COLO668 (cell line): ENCODE results near the gene PDZD2.
"Not testable (repeated sequence)": the region's sequence is repeated elsewhere in the genome, so short reads cannot be mapped to it uniquely, and the experiment has no call there.

Experiments used
- DNase-seq: peaks from one replicate; lab custom pipeline; 2025; ENCODE audit not compliant: unreplicated experiment; lab: John Stamatoyannopoulos, UW

Gene PDZD2

DNA sequence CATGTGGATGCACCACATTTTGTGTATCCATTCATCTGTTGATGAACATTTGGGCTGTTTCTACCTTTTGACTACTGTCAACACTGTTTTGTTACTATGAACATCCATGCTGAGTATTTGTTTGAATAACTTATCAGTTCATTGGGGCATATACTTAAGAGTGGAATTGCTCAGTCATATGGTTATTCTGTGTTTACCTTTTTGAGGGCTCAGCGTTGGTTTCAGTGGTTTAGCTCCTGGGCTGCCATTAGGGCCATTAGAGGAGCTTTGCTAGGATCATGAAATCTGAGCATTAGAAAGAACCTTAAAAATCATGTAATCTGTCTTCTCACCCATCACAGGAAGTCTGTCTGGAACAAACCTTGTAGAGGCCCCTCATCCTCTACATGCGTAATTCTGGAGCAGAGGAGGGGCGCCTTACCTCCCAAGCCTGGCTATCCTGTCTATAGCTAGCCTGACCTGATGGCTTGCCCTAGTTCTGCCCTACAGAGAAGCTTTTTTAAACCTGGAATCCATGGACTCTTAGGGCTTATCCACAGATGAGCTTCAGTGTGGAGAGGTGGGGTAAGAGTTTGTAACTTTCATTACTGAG, 92.9 kb downstream of the PDZD2 start:
- no peak for DNase-seq

DNA sequence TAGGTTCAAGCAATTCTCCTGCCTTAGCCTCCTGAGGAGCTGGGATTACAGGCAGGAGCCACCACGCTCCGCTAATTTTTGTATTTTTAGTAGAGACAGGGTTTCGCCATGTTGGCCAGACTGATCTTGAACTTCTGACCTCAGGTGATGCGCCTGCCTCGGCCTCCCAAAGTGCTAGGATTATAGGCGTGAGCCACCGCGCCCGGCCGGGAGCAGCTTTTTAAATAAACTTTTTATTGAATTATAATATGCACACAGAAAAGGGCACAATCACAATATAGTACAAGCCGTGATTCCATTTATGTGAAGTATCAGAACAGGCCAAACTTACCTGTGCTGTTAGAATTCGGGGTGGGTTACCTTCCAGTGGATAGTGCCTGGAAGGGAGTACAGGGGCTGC, 93.9 kb downstream of the PDZD2 start:
- DNase-seq = not testable (repeated sequence)

DNA sequence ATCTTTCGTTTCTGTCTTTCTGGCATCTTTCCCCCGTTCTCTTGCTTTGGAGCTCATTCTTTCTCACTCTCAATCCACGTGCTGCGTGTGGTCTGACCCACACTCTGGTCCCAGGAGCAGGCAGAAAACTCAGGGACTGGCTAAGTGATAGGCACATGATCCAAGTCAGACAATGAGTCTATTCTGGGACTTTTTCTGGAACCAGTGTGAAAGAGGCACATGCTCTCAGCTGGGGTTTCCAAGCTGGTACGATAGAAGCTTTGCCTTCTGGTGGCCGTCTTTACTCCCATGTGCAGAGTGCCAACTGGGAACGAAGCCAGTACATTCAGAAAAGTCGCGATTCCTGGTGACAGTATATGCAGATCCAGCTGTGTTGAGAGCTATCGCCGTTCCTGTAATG, 94.4 kb downstream of the PDZD2 start:
- DNase-seq = no peak

DNA sequence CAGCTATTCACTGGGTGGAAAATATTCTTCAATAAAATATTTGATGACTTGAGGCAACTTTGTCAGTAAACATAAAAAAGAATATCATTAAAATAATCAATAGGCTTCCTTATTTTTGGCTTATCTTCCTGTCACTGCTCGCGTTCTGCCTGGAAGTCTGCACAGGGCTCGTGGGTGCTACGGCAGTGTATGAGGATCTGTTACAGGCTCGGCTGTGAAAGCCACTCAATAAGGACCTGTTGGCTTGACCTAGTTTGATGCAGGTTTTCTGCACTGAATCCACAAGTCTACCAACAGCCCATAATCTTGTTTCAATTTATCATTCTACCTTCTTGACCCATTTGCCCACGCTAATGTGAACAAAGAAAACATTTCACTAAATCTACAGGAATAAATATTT, 97.2 kb downstream of the PDZD2 start:
- no peak for DNase-seq

DNA sequence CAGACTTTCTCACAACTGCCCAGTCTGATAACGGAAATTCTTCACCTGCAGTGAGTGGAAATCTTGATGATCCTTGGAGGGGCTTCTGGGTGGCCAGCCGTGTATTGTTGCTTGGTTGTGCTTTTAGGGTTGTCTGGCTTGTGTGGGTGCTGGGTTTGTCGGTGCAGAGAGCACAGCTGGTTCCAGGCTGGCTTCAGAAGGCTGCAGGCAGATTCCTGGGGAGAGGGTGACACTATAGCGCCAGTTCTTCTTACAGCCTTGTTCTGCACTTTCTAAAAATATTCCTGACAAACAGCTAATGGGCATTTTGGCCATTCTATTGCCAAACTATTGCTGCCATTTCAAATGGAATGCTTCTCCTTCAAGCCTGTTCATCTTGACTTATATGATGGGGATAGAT, 99.3 kb downstream of the PDZD2 start:
- DNase-seq = no peak

DNA sequence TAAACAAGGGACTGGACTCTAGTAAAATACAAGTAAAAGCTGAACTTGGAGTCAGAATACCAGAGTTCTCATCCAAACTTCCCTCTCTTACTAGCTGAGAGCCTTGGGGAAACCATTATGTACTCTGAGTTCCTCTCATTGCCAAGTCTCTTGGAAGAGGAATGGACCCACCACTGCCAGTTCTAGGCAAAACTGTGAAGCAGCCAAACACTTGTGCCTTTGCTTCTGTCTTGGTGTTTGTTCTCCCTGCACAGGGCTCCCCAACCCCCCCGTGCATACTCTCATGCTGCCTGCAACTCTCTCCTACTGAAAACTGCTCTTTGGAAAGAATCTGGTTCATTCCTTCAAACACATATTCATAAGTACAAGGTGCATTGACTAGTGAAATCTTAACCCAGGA, 102.6 kb downstream of the PDZD2 start:
- no peak for DNase-seq

DNA sequence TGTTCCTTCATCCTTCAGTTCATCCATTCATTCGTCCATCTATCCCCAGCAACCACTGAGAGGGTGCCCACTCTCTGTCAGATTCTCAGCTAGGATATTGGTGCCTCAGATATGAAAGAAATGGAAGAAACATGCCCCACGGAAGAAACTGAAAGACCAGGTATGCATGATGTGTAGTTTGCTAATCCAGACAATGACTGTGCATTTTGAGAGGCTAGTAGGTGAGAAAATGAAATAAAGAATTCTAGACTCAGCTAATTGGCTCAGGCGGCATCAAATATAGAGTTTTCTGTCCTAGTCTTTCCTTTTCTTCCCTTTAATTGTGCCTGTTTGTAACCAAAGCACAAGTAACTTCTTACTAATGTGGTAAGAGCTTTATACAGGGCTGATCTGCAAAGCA, 104.7 kb downstream of the PDZD2 start:
- no peak for DNase-seq

DNA sequence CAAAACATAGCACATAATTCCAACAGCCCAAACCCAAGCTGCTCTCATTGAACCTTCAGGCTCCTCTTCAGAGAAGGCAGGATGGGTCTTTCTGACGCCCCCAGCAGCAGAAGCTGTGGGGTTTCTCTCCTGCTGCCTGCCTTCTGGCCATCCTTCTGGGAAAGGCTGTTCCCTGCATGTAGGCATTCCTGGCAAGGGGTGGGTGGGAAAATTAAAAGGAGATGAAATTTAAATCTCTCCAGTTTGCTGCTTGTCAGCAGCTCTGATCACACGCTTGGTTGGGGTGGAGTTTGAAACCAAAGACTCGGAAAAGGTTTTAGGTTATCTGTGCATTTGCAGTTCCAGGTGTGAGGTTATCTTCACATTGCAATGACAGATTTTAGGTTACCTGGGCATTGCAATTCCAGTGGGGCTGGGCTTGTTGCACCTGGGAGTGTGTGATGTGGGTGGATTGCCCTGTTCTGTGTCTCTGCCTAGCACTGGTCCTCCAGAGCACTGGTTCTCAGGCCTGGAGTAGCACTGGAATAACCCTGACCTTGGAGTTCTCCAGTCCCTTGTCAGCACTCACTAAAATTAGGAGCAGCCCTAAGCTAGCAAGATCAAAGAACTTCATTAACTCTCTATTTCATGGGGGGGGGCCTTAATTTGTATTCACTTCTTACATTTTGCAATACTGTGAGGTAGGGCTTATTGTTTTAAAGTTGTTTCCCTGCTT, 109.7 kb downstream of the PDZD2 start:
- DNase-seq = no peak

DNA sequence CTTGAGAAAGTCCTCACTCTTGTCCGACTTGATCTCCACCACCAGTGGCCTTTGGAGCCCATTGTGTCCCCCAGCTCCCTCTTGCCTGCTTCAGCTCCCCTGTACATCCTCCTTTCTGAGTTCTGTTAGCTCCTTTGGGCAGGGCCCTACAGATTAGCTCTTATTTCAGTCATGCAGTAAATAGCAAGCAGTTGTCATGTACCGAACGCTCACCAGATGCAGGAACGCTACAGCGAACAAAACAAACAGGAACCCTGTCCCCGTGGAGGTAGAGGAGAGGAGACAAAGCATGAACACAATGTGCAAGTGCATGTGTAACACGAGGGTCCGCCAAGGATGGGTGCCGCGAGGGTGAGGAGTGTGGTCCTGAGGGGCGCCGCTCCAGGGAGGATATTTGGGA, 111.3 kb downstream of the PDZD2 start:
- no peak for DNase-seq

DNA sequence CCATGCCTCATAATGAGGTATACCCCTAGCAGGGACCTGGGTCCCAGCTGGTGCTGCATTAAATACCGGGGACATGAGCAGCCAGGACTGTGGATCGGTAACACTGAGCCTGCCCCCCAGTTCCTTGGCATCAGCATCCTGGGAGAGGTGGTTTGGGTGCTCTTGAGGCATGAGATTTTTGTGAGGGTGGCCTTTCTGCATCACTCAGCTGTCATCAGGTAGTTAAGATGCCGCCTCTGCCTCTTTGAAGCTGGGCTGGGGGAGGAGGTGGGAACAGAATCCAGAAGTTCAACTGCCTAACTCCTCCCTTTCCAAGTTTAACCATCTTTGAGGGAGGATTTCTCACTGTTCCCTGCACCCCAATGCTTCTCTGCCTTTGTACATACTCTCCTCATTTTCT, 112.7 kb downstream of the PDZD2 start:
- DNase-seq = no peak

DNA sequence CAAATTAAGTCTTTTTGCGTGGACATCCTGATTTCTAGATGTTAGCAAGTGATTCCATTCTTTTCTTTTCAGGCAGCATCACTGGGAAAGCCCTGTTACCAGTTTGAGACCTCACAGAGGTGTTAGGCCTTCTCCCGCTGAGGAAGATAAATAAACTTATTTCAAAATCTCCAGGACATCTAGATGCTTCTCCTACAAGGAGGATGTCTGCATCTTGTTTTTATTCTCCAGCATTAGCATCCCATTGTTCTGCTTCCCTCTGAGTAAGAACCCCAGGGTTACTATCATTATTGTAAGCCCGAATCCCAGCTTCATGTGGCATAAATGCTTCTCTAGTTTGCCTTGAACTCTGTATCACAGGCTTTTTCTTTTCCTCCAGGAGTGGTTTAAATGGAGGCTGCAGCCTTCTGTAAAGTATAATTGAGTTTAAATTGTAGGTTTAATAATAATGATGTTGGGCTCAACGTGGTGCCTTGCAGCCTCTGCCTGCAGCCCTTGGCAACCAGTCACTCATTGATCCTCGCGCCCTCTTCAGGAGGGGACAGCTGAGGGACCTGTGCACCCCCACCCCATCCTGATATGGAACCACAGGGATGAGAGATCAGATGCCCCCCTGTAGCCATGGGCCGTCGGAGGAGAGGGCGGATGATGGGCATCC, 114.9 kb downstream of the PDZD2 start:
- DNase-seq = no peak

DNA sequence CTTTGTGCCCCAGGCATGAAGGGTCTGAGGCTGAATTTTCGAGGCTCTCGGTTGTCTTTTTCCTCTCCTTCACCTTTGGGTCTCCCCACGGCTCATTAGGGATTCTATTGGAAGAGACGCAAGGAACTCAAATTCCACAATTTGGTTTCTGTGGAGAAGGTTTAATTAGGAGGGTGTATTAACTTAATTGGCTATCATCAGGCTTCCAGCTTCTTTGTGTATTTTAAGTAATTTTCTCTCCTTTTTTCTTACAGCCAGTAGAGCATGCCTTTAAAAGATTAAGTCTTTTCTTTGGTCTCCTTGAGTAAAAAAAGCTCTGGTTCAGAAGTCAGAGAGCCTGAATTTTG, 115.4 kb downstream of the PDZD2 start:
- no peak for DNase-seq

DNA sequence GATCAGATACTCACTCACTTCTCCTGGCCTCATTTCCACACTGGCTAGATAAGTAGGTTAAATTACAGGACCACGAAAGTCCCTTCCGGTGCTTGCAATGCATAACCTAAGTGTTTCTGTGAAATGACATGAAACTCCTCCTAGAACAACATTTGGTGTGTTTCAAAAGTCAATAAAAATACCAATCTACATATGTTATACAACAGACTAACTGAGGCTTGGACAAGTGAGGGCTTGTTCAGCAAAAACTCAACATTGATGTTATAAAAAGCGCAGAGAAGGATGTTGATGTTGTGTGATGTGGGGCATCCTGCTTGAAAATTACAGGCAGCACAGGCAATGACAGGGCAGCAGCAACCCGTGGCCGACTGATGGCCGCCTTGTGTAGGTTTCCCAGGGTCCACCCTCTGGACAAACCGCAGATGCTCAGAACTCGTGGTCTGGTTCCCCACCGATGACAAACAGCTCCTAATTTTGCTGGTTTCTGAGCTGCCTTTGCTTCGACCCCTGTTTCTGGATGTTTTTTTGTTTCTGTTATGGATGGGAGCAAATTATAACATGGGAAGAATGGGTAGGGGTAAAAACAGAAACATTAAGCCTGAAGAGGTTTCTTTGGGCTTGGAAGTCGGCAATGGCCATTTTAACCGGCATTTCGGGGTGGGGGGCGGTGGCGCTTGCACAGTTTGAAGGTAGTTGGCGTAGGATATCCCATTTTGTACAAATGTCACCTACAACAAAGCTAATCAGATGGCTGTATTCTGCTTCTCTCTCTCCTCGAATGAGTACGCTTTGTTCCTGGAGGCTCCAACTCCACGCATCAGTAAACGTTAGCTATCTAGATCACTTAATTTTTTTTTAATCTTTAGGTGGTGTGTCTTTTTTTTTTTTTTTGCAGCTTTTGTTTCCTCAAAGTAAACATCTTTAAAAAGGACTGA, 116.1 kb downstream of the PDZD2 start:
- no peak for DNase-seq

DNA sequence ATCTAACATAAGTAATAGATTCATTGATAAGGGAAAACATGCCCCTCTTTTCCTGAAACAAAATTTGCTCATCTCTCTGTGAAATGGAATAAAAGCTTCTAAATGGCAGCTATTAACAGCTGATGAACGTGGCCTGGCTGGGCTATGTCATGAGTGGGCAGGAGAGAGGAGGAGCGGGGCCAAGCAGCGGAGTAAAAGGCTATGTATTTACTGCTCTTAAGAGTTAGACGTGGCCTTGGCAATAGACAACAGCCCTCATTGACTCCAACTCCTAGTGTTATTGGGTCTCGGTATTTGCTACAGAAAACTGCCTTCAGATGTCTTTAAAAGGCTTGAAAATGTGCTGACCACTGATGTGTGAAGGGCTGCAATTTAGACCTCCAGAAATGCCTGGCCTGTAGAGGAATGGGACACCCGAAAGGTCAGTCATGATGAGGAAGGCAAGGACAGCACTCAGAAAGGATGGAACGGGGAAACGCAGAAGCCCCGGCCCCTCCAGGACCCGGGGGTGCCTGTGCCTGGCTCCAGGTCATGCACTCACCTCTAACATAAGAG, 116.8 kb downstream of the PDZD2 start:
- DNase-seq = no peak

DNA sequence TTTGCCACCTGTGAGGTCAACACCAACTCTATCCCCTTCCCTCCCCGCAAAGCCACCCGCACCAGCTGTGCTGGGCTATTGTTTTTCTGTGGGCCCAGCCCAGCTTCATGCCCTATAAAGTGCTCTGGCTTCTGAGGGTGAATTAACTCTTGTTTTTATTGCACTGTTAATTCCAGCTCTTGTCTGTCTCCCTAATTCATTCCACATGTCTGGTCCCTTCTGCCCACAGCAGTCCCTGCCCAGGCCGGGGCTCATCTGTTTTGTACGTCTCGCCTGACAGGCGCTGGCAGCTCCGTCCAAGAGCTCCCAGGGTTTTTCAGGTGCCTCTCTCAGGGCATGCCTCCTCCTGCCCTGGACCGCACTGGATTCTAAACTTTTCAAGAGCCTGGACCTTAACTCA, 118.9 kb downstream of the PDZD2 start:
- DNase-seq = no peak

DNA sequence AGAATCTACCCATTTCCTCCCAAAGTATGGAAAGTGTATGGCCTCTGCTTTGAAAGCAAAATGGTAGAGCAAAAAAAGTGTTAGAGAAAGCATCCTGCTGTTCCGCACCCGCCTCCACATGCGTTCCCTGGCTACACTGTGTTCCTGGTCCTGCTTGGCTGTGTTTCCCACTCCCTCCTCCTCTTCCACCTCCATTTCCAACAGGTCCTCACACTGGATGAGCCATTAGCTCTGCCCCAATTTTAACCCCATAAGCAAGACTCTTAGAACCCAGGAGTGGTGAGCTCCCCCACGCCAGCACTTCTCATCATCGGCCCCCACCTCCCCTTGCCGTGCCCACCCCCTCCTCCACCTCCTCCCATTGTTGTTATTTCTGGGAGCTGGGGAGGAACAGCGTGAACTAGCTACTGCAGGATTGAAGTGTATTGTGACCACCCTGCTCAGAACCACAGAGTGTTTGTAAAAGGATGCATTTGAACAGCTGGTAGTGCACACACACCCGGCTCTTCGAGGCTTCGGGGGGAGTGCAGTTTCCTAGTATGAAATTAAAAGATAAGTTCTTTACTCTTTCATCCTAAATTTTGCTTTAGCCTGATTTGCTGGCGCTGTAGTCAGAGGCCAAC, 120.0 kb downstream of the PDZD2 start:
- DNase-seq = no peak

DNA sequence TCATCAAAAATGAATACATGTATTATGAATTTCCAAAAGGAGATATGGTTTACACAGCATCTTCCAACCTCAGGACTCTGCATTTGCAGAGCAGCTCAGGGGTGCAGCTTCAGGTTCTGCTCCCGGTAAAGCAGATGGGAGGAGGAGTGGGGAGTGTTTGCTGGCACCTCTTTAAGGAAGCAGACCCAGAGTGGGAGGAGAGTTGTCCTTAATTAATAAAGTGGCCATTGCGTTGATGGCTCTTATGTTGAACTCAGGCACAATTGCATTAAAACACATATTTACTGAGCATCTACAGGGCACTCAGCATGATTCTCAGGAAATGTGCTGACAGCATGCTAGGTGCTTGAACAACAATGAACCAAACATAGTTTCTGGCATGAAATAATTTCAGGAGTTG, 121.0 kb downstream of the PDZD2 start:
- no peak for DNase-seq

DNA sequence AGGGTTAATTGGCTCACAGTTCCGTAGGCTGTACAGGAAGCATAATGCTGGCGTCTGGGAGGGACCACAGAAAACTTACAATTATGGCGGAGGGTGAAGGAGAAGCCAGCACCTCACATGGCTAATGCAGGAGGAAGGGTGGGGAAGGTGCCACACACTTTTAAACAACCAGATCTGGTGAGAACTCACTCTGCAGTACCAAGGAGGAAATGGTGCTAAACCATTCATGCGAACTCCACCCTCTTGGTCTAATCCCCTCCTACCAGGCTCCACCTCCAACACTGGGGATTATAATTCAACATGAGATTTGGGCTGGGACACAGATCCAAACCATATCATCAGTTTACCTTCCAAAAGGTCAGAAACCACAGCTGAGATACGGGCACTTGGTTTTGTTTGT, 122.9 kb downstream of the PDZD2 start:
- DNase-seq = no peak

DNA sequence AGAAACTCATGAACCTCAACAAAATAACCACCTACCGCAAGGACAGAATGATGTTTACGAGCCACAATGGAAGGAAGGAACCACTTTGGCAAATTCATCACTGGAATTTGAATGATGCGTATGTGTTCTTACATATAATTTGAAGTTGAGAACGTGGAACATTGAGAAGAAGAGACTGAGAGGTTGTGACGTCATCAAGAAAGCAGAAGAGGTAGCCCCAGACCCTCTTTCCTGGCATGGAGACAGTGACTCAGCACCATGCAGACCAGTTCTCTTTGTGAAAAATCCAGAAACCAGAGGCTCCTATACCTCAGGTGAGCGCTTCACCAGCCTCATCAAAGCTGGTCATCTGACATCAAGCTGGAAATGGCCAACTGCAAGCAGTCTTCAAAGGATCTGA, 124.5 kb downstream of the PDZD2 start:
- no peak for DNase-seq

DNA sequence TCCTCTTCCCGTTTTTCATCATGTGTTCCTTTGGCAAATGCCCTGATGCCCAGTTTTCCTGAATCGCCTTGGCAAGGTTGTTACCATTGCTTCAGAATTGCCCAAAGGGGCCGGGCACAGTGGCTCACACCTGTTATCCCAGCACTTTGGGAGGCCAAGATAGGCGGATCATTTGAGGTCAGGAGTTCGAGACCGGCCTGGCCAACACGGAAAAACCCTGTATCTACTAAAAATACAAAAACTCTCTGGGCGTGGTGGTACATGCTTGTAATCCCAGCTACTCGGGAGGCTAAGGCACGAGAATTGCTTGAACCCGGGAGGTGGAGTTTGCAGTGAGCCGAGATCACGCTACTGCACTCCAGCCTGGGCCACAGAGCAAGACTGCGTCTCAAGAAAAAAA, 125.8 kb downstream of the PDZD2 start:
- DNase-seq = not testable (repeated sequence)
